ENCODE measurements around the gene CPEB3.
"Not testable (repeated sequence)": the region's sequence is repeated elsewhere in the genome, so short reads cannot be mapped to it uniquely, and the experiment has no call there.

The CPEB3 gene

GRCh38 chr10:92124020-92124419 is 166.9 kb downstream of the CPEB3 start:
- no peak for TF ChIP-seq CTCF (IDR thresholded peaks at IDR 0.05; ENCODE audit: low read depth, low read length)
- no peak for DNase-seq (ENCODE audit: extremely low read depth, low read depth)

- no peak for DNase-seq (ENCODE audit: extremely low read depth, low read depth)
- TF ChIP-seq CTCF (IDR thresholded peaks at IDR 0.05; ENCODE audit: low read depth, low read length): no peak
Observed at GRCh38 chr10:92122941-92123450, 167.9 kb downstream of the CPEB3 start.

- DNase-seq (ENCODE audit: extremely low read depth, low read depth): no peak
- TF ChIP-seq CTCF (IDR thresholded peaks at IDR 0.05; ENCODE audit: low read depth, low read length): no peak
Observed at GRCh38 chr10:92121686-92122492, 169.0 kb downstream of the CPEB3 start.

- no peak for DNase-seq (ENCODE audit: extremely low read depth, low read depth)
- no peak for TF ChIP-seq CTCF (IDR thresholded peaks at IDR 0.05; ENCODE audit: low read depth, low read length)
Observed at GRCh38 chr10:92119340-92119739, 171.5 kb downstream of the CPEB3 start.

DNA sequence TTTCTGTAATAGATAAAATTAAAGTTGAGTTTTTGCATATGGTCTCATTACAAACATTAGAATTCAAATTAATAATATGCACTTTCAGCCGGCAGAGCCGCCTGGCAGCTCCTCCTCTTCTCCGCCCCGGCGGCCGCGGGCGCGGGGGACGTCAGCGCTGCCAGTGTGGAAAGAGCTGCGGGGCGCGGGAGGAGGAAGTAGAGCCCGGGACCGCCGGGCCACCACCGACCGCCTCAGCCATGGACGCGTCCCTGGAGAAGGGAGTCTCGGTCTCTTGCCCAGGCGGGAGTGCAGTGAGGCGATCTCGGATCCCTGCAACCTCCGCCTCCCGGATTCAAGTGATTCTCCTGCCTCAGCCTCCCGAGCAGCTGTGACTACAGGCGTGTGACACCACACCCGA is 176.0 kb downstream of the CPEB3 start:
- DNase-seq (ENCODE audit: extremely low read depth, low read depth): not testable (repeated sequence)

DNA sequence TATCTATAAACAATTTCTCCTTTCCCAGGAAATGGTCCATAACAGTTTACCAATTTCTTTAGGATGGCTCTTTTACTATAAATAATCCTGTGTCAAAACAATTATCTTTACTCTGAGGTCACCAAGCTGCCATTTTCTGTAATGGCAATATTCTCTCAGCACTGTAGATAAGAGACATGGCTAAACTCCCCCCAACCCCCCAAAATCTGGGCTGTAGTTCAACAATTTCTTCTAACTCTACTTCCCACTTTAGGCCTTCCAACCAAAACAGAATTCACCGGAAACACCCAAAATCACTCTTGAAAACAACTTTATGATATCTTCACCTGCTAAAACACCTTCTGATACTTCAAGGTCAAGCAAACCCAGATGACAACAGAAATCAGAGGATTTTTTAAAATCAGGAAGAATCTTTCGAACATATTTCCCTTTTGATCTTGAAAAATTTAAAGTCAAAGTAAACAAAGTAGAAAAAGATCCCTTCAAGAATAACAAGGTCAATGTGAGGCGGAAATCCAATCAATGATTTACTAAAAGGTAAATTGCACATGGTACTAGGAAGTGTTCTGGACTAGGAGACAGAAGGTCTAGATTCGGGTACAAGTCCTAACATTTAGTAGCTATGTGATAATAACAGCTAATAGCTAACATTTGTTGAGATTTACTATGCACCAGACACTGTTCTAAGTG is 176.8 kb downstream of the CPEB3 start:
- no peak for TF ChIP-seq CTCF (IDR thresholded peaks at IDR 0.05; ENCODE audit: low read depth, low read length)
- DNase-seq (ENCODE audit: extremely low read depth, low read depth): no peak

- no peak for DNase-seq (ENCODE audit: extremely low read depth, low read depth)
- no peak for TF ChIP-seq CTCF (IDR thresholded peaks at IDR 0.05; ENCODE audit: low read depth, low read length)
Observed at GRCh38 chr10:92112462-92112861, 178.4 kb downstream of the CPEB3 start.

Data from AG09319 (cell line).